Prostate gland (tissue), 2 donors: ENCODE measurements around the gene CABLES1.

Experiments used
- CTCF ChIP-seq, 4 experiments: fragments of 200-600 bp in 2 of 4; fragments of 450-650 bp in 2 of 4; sonication (generic) in 2 of 4; IDR thresholded peaks; 1 replicate in 3 of 4; 2 replicates in 1 of 4; pipeline ENCODE4 v1.5.1; 2016 to 2019; ENCODE audit warnings: antibody characterized with exemption in 4 of 4, mild to moderate bottlenecking in 2 of 4, moderate library complexity in 2 of 4
- POLR2A ChIP-seq: fragments of 450-650 bp; IDR thresholded peaks from one replicate; pipeline ENCODE4 v1.6.1; 2016; ENCODE audit warnings: antibody characterized with exemption, mild to moderate bottlenecking
- POLR2AphosphoS5 ChIP-seq: sonication (generic); formaldehyde crosslinking; IDR thresholded peaks from one replicate; pipeline ENCODE4 v1.6.1; 2017; ENCODE audit warnings: antibody characterized with exemption

- no peak for TF ChIP-seq CTCF (IDR thresholded peaks at IDR 0.05)
- TF ChIP-seq POLR2AphosphoS5, result no peak
- no peak for TF ChIP-seq POLR2A
These were observed 135.8 kb downstream of the CABLES1 start for GRCh38 chr18:23270986-23271680.
